Ovary (tissue), 3 donors: Measurements from ENCODE around the gene KCNK4.

Experiments
- POLR2A ChIP-seq: fragments of 450-650 bp; IDR thresholded peaks from one replicate; pipeline ENCODE4 v1.6.1; 2017; ENCODE audit warnings: antibody characterized with exemption, mild to moderate bottlenecking, moderate library complexity
- TF ChIP-seq, protein P1 (sequence below), 3 donors: fragments of 450-650 bp in 2 of 3; fragments of 200-600 bp in 1 of 3; IDR thresholded peaks; one replicate each; pipeline versions ENCODE4 v1.5.1 to v1.8.0; 2016 to 2022; ENCODE audit warnings: antibody characterized with exemption in 3 of 3, mild to moderate bottlenecking in 1 of 3
- donor health status: DM: no; HTN: no; CAD: no.

DNA sequence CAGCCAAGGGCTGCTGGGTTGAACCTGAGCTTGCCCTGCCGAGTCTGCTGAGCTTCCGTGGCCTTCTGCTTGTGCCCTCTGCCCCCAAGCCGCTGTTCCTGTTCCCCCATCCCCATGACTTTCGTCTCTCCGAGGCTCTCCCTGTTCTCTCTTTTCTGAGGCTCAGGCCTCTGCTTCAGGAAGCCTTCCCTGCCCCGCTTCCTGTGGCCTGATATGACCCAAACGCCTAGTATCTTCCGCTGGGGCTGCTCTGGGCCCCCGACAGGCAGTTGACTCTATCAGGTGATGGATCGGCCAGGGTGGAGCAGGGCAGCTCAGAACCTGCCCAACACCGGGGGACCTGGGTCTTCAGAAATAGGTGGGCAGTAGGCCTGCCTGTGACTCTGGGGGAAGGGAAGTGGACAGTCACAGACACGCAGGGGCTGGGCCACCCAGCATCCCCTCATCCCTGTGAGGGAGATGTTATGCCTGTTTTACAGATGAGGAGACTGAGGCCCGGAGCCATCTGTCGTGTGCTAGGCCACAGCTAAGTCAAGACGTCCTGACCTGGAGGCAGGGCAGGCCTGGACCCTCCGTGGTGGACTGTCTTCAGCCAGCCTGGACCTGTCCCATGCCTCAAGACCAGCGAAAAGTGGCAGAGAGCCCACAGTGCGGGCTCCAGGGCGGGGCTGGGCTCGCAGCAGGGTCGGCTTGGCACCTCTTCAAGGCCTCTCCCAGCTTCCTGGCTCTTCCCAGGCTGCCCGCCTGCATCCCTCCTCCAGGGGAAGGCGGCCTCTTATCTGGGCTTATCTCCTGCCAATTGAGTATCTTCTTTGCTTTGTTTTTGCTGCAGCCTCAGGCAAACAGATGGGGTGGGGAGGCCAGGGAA, 22.8 kb upstream of the KCNK4 start:
- TF ChIP-seq, protein P1, sequence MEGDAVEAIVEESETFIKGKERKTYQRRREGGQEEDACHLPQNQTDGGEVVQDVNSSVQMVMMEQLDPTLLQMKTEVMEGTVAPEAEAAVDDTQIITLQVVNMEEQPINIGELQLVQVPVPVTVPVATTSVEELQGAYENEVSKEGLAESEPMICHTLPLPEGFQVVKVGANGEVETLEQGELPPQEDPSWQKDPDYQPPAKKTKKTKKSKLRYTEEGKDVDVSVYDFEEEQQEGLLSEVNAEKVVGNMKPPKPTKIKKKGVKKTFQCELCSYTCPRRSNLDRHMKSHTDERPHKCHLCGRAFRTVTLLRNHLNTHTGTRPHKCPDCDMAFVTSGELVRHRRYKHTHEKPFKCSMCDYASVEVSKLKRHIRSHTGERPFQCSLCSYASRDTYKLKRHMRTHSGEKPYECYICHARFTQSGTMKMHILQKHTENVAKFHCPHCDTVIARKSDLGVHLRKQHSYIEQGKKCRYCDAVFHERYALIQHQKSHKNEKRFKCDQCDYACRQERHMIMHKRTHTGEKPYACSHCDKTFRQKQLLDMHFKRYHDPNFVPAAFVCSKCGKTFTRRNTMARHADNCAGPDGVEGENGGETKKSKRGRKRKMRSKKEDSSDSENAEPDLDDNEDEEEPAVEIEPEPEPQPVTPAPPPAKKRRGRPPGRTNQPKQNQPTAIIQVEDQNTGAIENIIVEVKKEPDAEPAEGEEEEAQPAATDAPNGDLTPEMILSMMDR (IDR thresholded peaks at IDR 0.05) = peak in 1 of 3 donors; percentile 18
- no peak for TF ChIP-seq POLR2A
